Vagina (tissue), 2 donors: ENCODE results near the gene PAX8.
"Not testable (repeated sequence)": the region's sequence is repeated elsewhere in the genome, so short reads cannot be mapped to it uniquely, and the experiment has no call there.

Experiments used
- CTCF ChIP-seq, 3 experiments: fragments of 450-650 bp in 2 of 3; fragments of 200-600 bp in 1 of 3; sonication (generic) in 1 of 3; IDR thresholded peaks; one replicate each; pipeline ENCODE4 v1.5.1; 2017 to 2019; ENCODE audit warnings: antibody characterized with exemption in 3 of 3, mild to moderate bottlenecking in 2 of 3, moderate library complexity in 2 of 3
- POLR2A ChIP-seq, 2 donors: fragments of 450-650 bp; IDR thresholded peaks; one replicate each; pipeline ENCODE4 v1.6.1; 2017; ENCODE audit warnings: antibody characterized with exemption in 2 of 2, mild to moderate bottlenecking in 2 of 2, moderate library complexity in 2 of 2
- POLR2AphosphoS5 ChIP-seq, 2 donors: sonication (generic); formaldehyde crosslinking; IDR thresholded peaks; one replicate each; pipeline ENCODE4 v1.9.0; 2017; ENCODE audit warnings: antibody characterized with exemption in 2 of 2, mild to moderate bottlenecking in 2 of 2, low read depth in 1 of 2; ENCODE audit not compliant: insufficient read depth in 1 of 2

- TF ChIP-seq POLR2A (IDR thresholded peaks at IDR 0.05); CTCF (IDR thresholded peaks at IDR 0.05); POLR2AphosphoS5 (IDR thresholded peaks at IDR 0.05; ENCODE audit: insufficient read depth in 1 of 2, low read depth in 1 of 2): not testable (repeated sequence)
Observed at GRCh38 chr2:113288674-113289149, 10.0 kb upstream of the PAX8 start.
